ENCODE measurements around the gene BMP5.

The BMP5 gene

GRCh38 chr6:55708711-55709110 is 166.7 kb downstream of the BMP5 start:
- no peak for DNase-seq (ENCODE audit: low read depth)

GRCh38 chr6:55705451-55706440 is 169.6 kb downstream of the BMP5 start:
- no peak for DNase-seq (ENCODE audit: low read depth)

- no peak for DNase-seq (ENCODE audit: low read depth)
Measured at GRCh38 chr6:55704421-55704820, 171.0 kb downstream of the BMP5 start.
